ENCODE data around the gene MEP1B.

The MEP1B gene

DNA sequence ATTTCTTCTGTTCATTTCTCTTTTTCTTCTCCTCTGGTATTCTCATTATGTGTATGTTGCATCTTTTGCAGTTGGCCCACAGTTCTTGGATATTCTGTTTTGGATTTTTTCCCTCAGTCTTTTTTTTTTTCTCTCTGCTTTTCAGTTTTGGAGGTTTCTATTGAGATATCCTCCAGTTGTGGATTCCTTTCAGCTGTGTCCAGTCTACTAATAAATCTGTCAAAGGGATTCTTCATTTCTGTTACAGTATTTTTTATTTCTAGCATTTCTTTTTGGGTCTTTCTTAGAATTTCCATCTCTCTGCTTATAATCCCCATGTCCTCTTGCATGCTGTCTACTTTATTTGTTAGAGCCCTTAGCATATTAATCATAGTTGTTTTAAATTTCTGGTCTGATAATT is 6.3 kb upstream of the MEP1B start:
- no peak overlapping the region for H3K27ac ChIP-seq
- TF ChIP-seq, protein P1, sequence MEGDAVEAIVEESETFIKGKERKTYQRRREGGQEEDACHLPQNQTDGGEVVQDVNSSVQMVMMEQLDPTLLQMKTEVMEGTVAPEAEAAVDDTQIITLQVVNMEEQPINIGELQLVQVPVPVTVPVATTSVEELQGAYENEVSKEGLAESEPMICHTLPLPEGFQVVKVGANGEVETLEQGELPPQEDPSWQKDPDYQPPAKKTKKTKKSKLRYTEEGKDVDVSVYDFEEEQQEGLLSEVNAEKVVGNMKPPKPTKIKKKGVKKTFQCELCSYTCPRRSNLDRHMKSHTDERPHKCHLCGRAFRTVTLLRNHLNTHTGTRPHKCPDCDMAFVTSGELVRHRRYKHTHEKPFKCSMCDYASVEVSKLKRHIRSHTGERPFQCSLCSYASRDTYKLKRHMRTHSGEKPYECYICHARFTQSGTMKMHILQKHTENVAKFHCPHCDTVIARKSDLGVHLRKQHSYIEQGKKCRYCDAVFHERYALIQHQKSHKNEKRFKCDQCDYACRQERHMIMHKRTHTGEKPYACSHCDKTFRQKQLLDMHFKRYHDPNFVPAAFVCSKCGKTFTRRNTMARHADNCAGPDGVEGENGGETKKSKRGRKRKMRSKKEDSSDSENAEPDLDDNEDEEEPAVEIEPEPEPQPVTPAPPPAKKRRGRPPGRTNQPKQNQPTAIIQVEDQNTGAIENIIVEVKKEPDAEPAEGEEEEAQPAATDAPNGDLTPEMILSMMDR (IDR thresholded peaks at IDR 0.05), result no peak

GRCh38 chr18:32190209-32190608 is 370 bp downstream of the MEP1B start:
- Histone ChIP-seq H3K27ac (no peak overlapping the region), H3K4me3 (no peak overlapping the region)
- TF ChIP-seq, protein P1 (IDR thresholded peaks at IDR 0.05), result no peak
- no peak for DNase-seq (ENCODE audit: low spot score)

More for the DNA sequence above, 6.3 kb upstream of the MEP1B start:
- no peak for DNase-seq (ENCODE audit: low spot score)
- no peak overlapping the region for H3K4me3 ChIP-seq

DNA sequence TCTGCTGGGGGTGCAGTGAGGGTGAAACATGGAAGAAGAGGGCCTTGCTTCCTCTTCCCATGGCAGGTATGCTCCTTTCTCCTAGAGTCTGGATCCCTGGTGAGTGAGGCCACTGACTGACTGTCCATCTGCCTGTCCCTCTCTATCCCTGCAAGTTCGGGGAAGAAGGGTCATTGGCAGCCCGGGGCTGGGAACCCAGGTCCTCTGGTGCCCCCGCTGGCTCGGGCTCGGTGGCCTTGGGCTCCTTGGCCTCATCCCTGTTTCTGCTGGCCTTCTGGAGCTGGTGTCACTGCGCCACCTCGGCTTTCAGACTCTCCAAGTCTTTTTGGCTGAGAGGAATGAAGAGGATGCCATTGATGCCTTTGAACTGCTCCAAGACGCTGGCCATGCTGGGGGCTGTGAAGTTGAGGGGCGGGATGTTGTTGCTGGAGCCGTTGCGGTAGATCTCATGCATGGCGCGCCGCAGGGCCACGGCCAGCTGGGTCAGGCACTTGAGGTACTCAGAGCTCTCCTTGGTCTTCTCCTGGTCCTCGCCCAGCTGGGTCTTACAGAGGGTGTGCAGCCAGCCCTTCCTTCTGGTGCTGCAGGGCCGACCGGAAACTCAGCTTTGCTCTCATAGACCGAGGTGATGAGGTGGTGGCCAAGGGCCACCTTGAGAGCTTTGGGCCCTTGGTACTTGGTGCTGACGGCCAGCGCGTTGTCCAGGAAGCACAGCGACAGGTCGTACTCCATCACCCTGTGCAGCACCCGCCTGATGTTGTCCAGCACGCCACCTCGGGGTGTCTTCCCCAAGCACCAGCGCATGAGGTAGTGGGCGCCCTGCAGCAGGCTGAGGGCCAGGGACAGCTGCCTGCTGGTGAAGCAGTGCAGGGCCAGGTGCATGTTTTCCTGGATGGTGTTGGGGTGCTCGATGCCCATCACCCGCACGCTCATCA is 6.3 kb downstream of the MEP1B start:
- no peak for DNase-seq (ENCODE audit: low spot score)

DNA sequence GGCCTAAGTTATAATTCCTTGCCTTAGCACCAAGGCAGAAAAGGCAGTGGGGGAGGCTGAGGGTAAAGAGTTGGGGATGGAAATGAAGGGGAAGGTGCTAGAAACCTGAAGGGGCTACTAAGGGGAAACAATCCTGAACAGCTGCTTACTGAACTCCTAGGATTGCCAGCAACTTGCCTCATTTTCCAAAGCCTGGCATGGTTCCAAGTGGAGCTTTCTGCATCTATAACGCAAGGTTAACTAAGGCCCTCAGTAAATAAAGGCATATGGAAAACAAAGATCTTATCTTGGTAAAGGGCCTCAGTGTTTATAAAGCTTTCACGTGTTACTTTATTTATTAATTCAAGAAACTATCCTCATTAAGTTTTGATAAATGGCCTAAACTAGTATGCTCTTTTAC is 10.9 kb downstream of the MEP1B start:
- TF ChIP-seq, protein P1 (IDR thresholded peaks at IDR 0.05), result no peak
- Histone ChIP-seq H3K27ac (no peak overlapping the region), H3K4me3 (no peak overlapping the region)
- DNase-seq (ENCODE audit: low spot score), result no peak

More for the DNA sequence above, 6.3 kb downstream of the MEP1B start:
- no peak overlapping the region for H3K27ac ChIP-seq
- TF ChIP-seq, protein P1 (IDR thresholded peaks at IDR 0.05), result no peak
- no peak overlapping the region for H3K4me3 ChIP-seq

- DNase-seq (ENCODE audit: low spot score), result no peak
- TF ChIP-seq, protein P1 (IDR thresholded peaks at IDR 0.05), result no peak
- Histone ChIP-seq H3K27ac (no peak overlapping the region), H3K4me3 (no peak overlapping the region)
Observed at GRCh38 chr18:32201948-32202672, 12.3 kb downstream of the MEP1B start.

DNA sequence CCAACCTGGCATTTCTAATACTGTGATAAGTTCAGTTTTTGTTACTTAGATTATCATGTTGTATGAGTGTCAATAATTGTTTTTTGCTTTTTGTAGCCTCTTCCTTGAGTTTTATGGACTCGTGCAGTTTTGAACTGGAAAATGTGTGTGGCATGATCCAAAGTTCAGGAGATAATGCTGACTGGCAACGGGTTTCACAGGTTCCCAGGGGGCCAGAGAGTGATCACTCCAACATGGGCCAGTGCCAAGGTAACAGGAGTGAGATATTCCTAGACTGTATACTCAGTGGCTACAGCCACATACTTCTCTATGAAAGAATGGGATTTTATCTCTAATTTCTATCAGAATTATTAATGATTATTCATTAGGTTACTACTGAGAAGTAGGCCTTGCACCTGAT is 18.2 kb downstream of the MEP1B start:
- H3K4me3 ChIP-seq, result no peak overlapping the region
- no peak overlapping the region for H3K27ac ChIP-seq
- TF ChIP-seq, protein P1 (IDR thresholded peaks at IDR 0.05), result no peak
- DNase-seq (ENCODE audit: low spot score), result no peak

Data from coronary artery (tissue), 2 donors.